Measurements from ENCODE around the gene RNGTT.

RNGTT gene

DNA sequence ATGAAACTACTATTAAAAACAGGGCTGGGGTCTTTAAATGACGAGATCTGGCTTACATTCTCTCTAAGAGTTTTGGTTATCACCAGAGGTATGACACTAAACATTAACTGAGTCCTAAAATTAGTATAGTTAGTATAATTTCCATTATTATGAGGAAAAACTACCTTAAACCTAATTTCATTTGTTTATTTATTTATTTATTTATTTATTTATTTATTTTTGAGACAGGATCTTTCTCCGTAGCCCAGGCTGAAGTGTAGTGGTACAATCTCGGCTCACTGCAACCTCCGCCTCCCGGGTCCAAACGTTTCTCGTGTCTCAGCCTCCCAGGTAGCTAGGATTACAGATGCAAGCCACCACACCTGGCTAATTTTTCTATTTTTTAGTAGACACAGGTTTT is 85.5 kb downstream of the RNGTT start:
- no peak for DNase-seq (ENCODE audit: low read depth)
- TF ChIP-seq, protein P1, sequence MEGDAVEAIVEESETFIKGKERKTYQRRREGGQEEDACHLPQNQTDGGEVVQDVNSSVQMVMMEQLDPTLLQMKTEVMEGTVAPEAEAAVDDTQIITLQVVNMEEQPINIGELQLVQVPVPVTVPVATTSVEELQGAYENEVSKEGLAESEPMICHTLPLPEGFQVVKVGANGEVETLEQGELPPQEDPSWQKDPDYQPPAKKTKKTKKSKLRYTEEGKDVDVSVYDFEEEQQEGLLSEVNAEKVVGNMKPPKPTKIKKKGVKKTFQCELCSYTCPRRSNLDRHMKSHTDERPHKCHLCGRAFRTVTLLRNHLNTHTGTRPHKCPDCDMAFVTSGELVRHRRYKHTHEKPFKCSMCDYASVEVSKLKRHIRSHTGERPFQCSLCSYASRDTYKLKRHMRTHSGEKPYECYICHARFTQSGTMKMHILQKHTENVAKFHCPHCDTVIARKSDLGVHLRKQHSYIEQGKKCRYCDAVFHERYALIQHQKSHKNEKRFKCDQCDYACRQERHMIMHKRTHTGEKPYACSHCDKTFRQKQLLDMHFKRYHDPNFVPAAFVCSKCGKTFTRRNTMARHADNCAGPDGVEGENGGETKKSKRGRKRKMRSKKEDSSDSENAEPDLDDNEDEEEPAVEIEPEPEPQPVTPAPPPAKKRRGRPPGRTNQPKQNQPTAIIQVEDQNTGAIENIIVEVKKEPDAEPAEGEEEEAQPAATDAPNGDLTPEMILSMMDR (IDR thresholded peaks at IDR 0.05; ENCODE audit: control insufficient read depth, extremely low read depth, insufficient read depth), result no peak
- no peak overlapping the region for H3K4me3 ChIP-seq (ENCODE audit: low read depth, low read length)

DNA sequence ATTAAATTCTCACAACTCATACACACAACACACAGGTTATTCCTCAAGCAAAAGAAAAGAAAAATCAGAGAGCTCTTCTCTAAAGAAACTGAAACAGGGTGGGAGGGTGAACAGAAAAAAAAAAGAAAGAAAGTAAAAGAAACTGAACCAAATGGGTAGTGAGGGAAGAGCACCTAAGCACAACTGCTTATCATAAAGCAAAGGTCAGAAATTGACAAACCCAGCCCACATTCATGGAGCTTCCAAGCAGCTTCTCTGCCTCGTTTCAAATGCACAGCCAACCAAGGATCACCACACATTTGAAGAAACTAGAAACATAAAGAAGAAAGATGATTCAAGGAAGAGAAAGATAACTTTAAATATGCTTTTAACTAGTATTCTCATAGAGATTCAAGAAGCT is 90.5 kb downstream of the RNGTT start:
- TF ChIP-seq, protein P1 (IDR thresholded peaks at IDR 0.05; ENCODE audit: control insufficient read depth, extremely low read depth, insufficient read depth), result no peak
- no peak overlapping the region for H3K4me3 ChIP-seq (ENCODE audit: low read depth, low read length)
- DNase-seq (ENCODE audit: low read depth), result no peak

DNA sequence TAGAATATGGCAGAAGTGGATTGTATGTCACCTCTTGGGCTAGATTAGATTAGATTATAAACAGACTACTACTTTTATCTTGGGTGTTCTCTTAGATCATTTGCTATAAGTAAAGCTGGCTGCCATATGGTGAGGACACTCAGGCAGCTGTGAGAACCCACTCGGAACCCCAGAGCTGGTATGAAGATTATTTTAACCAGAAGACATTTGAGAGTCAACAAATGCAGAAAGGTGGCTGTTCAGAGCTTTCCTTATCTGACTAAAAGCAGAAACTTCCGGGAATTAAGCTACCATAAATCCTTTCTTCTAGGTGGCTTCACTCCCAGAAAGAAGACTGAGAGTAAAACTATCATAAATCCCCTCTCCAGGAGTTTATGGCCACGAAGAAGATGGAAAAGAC is 91.9 kb downstream of the RNGTT start:
- H3K4me3 ChIP-seq (ENCODE audit: low read depth, low read length), result no peak overlapping the region
- DNase-seq (ENCODE audit: low read depth), result no peak
- TF ChIP-seq, protein P1 (IDR thresholded peaks at IDR 0.05; ENCODE audit: control insufficient read depth, extremely low read depth, insufficient read depth), result no peak

DNA sequence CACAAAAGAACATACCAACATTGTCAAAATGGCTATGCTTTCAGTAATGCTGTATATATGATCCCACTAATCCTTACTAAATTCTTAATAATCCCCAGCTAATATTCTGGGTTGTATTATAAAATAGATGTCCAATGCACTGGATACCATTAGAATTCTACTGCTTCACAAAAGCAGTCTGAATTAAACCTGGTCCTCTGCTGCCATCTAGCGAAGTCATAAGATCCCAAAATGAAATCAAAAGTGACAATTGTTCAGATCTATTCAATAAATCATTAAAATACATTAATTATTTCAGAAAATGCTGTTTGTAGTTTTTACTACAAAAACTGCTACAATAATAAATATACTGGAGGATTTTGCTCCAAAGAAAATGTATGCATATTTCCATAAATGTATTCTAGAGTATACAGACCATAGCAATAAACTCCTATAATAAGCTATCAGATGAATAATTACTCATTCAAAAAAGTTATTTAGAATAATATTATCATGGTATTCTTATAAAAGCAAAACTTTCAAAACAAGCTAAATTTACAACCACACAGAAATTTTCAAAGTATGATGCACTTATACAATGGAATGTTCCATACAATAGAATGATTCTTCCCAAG is 92.6 kb downstream of the RNGTT start:
- H3K4me3 ChIP-seq (ENCODE audit: low read depth, low read length), result no peak overlapping the region
- no peak for DNase-seq (ENCODE audit: low read depth)
- TF ChIP-seq, protein P1 (IDR thresholded peaks at IDR 0.05; ENCODE audit: control insufficient read depth, extremely low read depth, insufficient read depth), result peak; percentile 26; the same call in 1 of the 2 replicates

DNA sequence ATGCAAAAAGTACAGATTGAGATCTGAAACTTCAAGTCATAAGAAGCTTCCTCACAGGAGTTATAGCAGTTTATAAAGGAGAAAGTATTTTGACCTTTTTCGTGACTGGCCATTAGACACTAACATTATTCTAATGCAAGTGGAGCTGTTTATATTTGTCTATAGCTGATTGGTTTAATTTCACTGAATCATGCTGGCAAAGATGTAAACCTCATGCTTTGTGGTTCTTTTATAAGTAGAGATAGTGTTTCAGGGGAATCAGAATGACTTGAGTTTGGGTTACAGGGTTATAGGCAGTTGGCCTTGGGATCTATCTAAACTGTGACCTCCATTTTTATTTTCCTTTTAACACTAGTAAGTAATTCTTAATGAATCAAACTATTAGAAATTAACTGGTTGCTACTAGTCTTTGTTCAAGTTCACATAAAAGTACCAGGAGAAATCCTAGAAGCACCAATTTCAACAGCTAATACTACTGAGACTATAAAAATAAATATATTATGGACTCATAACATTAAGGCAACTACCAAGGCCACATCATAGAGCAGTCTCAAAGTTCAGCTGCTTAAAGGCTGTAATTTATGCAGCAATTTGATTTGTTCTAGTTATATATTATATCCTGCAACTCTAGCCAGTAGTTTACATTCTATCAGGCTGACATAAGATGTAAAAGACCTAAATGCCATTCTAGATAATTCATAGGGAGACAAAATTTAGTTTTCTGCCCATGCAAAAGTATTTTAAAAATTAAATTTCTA is 94.0 kb downstream of the RNGTT start:
- no peak overlapping the region for H3K4me3 ChIP-seq (ENCODE audit: low read depth, low read length)
- no peak for DNase-seq (ENCODE audit: low read depth)
- TF ChIP-seq, protein P1 (IDR thresholded peaks at IDR 0.05; ENCODE audit: control insufficient read depth, extremely low read depth, insufficient read depth), result no peak

DNA sequence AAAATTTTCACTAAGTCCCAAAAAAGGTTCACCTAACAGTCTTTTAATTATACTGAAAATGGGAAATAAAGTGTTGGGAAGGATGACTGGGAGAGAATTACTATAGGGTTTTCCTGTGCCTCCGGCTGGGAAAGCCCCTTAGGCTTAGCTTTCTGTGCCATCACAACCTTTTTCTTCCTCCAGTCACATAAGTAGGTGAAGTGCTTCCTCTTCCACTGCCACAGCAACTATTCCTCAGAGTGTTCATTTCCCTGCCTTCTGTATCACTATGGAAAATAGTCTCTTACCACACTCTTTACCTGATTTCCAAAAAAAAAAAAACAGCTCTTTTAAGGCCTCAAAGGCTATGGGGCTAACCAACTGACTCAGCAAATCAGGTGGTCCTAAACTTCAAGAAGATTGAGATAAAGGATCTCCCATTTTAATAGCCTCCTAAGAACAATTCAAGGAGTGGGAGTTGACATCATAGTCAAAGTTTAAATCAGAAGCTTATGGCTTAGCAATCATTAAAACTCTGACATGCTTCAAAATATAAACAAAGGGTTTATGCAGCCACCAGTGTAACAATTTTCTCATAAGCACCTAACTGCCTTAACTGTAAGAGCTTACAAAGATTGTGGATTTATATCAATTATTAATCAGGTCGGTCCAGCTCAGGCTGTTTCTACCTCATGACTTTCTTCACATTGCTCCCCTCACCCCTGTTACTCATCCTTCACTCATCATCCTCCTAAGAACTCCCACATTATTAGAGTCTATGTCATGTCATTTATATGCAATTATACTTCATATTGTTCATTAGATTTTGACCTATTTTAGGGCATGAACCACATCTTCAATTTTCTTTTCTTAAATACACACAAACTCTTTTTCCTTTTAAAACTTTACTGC is 95.3 kb downstream of the RNGTT start:
- DNase-seq (ENCODE audit: low read depth), result no peak
- no peak overlapping the region for H3K4me3 ChIP-seq (ENCODE audit: low read depth, low read length)
- TF ChIP-seq, protein P1 (IDR thresholded peaks at IDR 0.05; ENCODE audit: control insufficient read depth, extremely low read depth, insufficient read depth), result no peak

Data from LNCaP clone FGC (cell line).